ENCODE results near the gene TPCN1.

DNA sequence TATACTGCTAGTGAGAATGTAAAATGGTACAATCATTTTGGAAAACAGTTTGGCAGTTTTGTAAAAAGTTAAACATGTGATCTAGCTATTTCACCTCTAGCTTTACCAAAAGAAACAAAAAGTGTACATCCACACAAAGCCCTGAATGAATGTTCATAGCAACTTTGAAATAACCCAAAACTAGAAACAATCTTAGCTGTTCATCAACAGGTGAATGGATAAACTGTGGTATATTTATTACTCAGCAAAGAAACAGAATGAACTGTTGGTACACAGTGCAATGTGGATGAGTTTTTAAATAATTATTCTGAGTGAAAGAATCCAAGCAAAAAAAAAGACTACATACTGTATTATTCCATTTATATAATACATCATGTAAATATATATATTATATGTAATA lies 36.3 kb downstream of the TPCN1 start:
- TF ChIP-seq ATM (IDR thresholded peaks at IDR 0.05; ENCODE audit: borderline replicate concordance) (no peak), ZNF883 (CRISPR knock-in tag; IDR thresholded peaks at IDR 0.05; ENCODE audit: not compliant biosample characterization) (no peak), CAMTA2 (CRISPR knock-in tag; IDR thresholded peaks at IDR 0.05; ENCODE audit: borderline replicate concordance) (no peak), EP300 (IDR thresholded peaks at IDR 0.05; ENCODE audit: low read depth in 2 of 2, low read length in 2 of 2) (no peak), EP300 (CRISPR knock-in tag; IDR thresholded peaks at IDR 0.05; ENCODE audit: borderline replicate concordance) (no peak), RNF2 (conservative IDR thresholded peaks at IDR 0.05; ENCODE audit: low read depth) (no peak), SRSF4 (IDR thresholded peaks at IDR 0.05; ENCODE audit: low read depth, low read length, poor library complexity, severe bottlenecking) (no peak), GLI4 (CRISPR knock-in tag; IDR thresholded peaks at IDR 0.05; ENCODE audit: borderline replicate concordance) (no peak), ZNF460 (CRISPR knock-in tag; IDR thresholded peaks at IDR 0.05; ENCODE audit: borderline replicate concordance) (no peak), ZNF775 (CRISPR knock-in tag; IDR thresholded peaks at IDR 0.05; ENCODE audit: borderline replicate concordance) (no peak), FOXP1 (IDR thresholded peaks at IDR 0.05) (no peak), FOXP1 (CRISPR knock-in tag; IDR thresholded peaks at IDR 0.05) (no peak)
- TF ChIP-seq, protein P1, sequence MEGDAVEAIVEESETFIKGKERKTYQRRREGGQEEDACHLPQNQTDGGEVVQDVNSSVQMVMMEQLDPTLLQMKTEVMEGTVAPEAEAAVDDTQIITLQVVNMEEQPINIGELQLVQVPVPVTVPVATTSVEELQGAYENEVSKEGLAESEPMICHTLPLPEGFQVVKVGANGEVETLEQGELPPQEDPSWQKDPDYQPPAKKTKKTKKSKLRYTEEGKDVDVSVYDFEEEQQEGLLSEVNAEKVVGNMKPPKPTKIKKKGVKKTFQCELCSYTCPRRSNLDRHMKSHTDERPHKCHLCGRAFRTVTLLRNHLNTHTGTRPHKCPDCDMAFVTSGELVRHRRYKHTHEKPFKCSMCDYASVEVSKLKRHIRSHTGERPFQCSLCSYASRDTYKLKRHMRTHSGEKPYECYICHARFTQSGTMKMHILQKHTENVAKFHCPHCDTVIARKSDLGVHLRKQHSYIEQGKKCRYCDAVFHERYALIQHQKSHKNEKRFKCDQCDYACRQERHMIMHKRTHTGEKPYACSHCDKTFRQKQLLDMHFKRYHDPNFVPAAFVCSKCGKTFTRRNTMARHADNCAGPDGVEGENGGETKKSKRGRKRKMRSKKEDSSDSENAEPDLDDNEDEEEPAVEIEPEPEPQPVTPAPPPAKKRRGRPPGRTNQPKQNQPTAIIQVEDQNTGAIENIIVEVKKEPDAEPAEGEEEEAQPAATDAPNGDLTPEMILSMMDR (CRISPR knock-in tag; IDR thresholded peaks at IDR 0.05) = no peak
- TF ChIP-seq, protein P2, sequence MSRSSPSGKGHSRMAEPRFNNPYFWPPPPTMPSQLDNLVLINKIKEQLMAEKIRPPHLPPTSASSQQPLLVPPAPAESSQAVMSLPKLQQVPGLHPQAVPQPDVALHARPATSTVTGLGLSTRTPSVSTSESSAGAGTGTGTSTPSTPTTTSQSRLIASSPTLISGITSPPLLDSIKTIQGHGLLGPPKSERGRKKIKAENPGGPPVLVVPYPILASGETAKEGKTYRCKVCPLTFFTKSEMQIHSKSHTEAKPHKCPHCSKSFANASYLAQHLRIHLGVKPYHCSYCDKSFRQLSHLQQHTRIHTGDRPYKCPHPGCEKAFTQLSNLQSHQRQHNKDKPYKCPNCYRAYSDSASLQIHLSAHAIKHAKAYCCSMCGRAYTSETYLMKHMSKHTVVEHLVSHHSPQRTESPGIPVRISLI (CRISPR knock-in tag; IDR thresholded peaks at IDR 0.05; ENCODE audit: borderline replicate concordance) = no peak
